IPS-18a (cell line): ENCODE measurements around the gene ACOT8.

Experiments
- H3K27ac ChIP-seq: one replicate; pipeline ENCODE4 v1.5.1; 2013; ENCODE audit warnings: low read length
- H3K27me3 ChIP-seq: one replicate; pipeline ENCODE4 v1.6.1; 2013; ENCODE audit warnings: mild to moderate bottlenecking, low read length; ENCODE audit not compliant: control insufficient read depth, insufficient read depth
- H3K36me3 ChIP-seq: one replicate; pipeline ENCODE4 v1.6.1; 2013; ENCODE audit warnings: low read depth, low read length; ENCODE audit not compliant: control insufficient read depth
- H3K4me1 ChIP-seq: one replicate; pipeline ENCODE4 v1.6.1; 2013; ENCODE audit warnings: low read depth, low read length; ENCODE audit not compliant: control insufficient read depth
- H3K4me3 ChIP-seq: one replicate; pipeline ENCODE4 v1.5.1; 2013; ENCODE audit warnings: low read length
- H3K9ac ChIP-seq: one replicate; pipeline ENCODE4 v1.6.1; 2013; ENCODE audit warnings: mild to moderate bottlenecking, low read length, moderate library complexity
- H3K9me3 ChIP-seq: one replicate; pipeline ENCODE4 v1.6.1; 2013; ENCODE audit warnings: low read depth, low read length; ENCODE audit not compliant: control insufficient read depth

Gene ACOT8

DNA sequence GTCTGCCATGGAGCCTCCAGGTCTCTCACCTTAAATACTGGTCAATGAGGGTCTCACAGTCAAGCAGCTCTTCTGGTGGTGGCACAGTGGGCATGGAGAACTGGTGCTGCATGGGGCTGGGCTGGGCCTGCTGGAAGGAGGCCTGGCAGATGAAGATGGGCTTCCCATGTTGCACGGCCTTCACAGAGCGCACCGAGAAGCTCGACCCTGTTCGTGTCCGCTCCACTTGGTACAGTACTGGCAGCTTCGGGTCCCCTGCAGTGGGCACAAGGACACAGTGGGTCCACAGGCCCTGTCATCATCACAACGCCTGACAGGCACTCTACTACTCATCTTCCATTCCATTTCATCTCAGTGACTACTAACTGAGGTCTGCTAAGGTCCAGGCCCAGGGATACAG is 8.8 kb downstream of the ACOT8 start:
- Histone ChIP-seq H3K27ac (no peak overlapping the region), H3K36me3 (peaks cover 20% of the 10 kb centered on the region), H3K4me3 (no peak overlapping the region), H3K27me3 (no peaks in the 10 kb centered on the region), H3K9ac (no peak overlapping the region), H3K9me3 (no peaks in the 10 kb centered on the region), H3K4me1 (peaks cover 5% of the 10 kb centered on the region)

DNA sequence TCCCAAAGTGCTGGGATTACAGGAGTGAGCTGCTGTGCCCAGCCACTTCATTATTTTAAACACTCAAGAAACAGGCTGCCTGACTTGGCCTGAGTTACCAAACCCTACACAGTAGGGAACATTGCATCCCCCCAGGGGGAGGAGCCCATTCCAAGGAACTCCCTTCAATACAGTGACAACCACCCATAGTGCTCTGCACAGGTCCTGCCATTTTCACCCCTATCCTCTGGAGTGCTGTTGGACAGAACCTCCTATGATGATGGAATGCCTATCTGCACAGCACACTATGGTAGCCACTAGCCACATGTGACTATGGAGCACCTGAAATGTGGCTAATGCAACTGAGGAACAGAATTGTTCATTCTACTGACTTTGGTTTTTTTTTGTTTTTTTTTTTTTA is 11.7 kb downstream of the ACOT8 start:
- Histone ChIP-seq H3K4me1 (no peaks in the 10 kb centered on the region), H3K27me3 (no peaks in the 10 kb centered on the region), H3K36me3 (peaks cover 41% of the 10 kb centered on the region), H3K27ac (no peak overlapping the region), H3K9ac (no peak overlapping the region), H3K9me3 (no peaks in the 10 kb centered on the region), H3K4me3 (no peak overlapping the region)

DNA sequence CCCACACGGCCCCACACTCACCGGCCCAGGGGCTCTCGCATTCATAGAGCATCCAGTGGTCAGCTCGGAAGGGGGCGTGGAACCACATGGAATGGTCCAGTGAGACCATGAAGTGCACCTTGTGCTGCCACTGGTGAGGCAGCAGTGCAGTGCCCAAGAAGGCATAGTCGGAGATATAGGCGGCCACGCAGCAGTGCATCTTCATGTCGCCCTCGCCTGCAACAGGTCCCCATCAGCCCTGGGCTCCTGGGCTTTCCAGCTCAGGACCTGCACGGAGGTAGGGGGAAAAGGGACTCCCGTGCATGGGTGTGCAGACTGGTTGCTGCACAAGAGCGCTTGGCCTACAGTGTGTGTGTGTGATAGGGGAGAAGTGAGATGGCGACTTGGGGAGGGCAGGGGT is 13.7 kb downstream of the ACOT8 start:
- H3K9ac ChIP-seq: no peak overlapping the region
- no peaks in the 10 kb centered on the region for H3K27me3 ChIP-seq
- H3K4me1 ChIP-seq: no peaks in the 10 kb centered on the region
- H3K27ac ChIP-seq: no peak overlapping the region
- peaks cover 41% of the 10 kb centered on the region for H3K36me3 ChIP-seq
- no peak overlapping the region for H3K4me3 ChIP-seq
- no peaks in the 10 kb centered on the region for H3K9me3 ChIP-seq

DNA sequence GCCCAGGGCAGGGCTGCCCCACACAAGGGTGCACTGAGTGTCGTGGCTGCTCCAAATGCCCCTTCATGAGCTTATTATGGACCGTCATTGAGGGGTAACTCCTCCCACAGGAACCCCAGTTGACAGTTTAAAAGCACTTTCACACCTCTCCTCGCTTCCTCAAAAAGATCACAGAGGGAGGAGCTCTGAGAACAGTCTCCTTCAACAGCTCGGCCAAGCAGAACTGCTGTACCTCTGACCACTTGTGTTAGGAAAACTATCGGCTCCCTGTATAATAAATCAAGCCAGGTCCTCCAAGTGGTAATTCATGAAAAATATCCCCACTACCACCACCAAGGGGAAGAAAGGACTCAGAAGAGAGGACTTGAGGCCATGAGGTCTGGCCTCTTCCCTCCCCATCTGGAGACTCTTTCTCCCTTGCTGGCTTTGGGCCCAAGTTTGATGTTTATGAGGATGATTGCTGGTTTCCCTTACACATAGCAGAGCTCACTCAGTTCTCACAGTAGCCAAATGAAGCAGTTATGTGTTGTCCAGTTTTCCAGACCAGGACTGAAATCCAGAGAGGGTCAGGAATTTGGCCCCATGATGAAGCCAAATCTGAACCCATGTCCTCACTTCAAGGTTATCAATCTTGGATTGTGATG is 14.9 kb downstream of the ACOT8 start:
- H3K36me3 ChIP-seq: peaks cover 37% of the 10 kb centered on the region
- no peaks in the 10 kb centered on the region for H3K4me1 ChIP-seq
- no peak overlapping the region for H3K9ac ChIP-seq
- no peak overlapping the region for H3K27ac ChIP-seq
- H3K4me3 ChIP-seq: no peak overlapping the region
- H3K27me3 ChIP-seq: no peaks in the 10 kb centered on the region
- H3K9me3 ChIP-seq: no peaks in the 10 kb centered on the region

DNA sequence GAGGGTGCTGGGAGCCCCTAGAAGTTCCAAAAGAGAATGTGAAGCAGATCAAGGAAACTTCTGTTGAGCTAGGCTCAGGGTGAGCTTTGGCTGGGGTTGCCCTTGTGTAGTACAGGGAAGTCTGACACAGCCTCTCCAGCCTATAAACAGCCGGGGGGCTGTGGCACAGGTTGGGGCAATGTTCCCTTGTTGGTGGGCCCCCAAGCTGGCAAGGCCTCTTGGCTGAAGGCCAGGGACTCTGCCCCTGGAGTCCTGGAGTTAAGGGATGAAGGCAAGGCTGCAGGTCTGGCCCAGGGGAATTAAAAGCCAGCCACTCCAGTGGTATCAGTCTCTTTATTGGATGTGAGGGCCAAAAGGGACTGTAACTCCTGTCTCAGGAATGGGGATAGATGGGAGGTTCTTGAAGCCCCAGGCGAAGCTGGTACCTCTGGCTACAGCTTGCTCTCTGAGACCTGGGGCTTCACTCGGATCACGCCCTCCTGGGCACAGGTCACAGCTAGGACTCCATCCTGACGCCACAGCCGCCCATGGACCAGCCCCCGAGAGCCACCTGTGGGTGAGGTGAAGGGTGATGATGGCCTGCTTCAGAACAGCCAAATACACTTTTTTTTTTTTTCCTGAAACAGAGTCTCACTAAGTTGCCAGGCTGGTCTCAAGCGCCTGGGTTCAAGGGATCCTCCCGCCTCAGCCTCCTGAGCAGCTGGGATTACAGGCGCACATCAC is 15.6 kb downstream of the ACOT8 start:
- Histone ChIP-seq H3K27ac (no peak overlapping the region), H3K27me3 (no peaks in the 10 kb centered on the region), H3K4me3 (no peak overlapping the region), H3K9me3 (no peaks in the 10 kb centered on the region), H3K4me1 (no peaks in the 10 kb centered on the region), H3K9ac (no peak overlapping the region), H3K36me3 (peaks cover 38% of the 10 kb centered on the region)

DNA sequence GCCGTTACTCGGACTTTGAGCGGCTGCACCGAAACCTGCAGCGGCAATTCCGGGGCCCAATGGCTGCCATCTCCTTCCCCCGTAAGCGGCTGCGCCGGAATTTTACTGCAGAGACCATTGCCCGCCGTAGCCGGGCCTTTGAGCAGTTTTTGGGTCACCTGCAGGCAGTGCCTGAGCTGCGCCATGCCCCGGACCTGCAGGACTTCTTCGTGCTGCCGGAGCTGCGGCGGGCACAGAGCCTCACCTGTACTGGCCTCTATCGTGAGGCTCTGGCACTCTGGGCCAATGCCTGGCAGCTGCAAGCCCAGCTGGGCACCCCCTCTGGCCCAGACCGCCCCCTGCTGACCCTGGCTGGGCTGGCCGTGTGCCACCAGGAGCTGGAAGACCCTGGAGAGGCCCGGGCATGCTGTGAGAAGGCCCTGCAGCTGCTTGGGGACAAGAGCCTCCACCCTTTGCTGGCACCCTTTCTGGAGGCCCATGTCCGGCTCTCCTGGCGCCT is 16.4 kb downstream of the ACOT8 start:
- Histone ChIP-seq H3K4me3 (no peak overlapping the region), H3K4me1 (no peaks in the 10 kb centered on the region), H3K27ac (no peak overlapping the region), H3K27me3 (no peaks in the 10 kb centered on the region), H3K9me3 (no peaks in the 10 kb centered on the region), H3K36me3 (peaks cover 36% of the 10 kb centered on the region), H3K9ac (no peak overlapping the region)

DNA sequence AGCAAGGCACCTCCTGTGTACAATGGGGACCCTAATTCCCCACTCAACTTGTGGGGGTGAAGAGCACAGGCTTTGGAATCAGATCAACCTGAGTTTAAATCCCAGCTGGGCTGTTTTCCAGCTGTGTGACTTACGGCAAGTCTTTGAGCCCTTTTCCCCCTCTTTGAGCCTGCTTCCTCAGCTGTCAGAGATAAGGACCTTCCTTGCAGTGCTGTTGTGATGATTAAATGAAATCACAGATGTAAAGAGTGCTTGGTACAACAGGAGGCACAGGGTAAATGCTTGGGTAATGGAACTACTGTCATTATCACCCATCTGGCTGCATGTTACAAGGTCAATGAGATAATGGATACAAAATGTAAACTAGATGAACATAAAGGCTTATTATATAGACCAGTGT is 20.4 kb downstream of the ACOT8 start:
- H3K4me3 ChIP-seq: no peak overlapping the region
- H3K9me3 ChIP-seq: no peaks in the 10 kb centered on the region
- H3K27ac ChIP-seq: no peak overlapping the region
- no peak overlapping the region for H3K9ac ChIP-seq
- H3K27me3 ChIP-seq: no peaks in the 10 kb centered on the region
- H3K4me1 ChIP-seq: peaks cover 6% of the 10 kb centered on the region
- H3K36me3 ChIP-seq: peaks cover 8% of the 10 kb centered on the region

DNA sequence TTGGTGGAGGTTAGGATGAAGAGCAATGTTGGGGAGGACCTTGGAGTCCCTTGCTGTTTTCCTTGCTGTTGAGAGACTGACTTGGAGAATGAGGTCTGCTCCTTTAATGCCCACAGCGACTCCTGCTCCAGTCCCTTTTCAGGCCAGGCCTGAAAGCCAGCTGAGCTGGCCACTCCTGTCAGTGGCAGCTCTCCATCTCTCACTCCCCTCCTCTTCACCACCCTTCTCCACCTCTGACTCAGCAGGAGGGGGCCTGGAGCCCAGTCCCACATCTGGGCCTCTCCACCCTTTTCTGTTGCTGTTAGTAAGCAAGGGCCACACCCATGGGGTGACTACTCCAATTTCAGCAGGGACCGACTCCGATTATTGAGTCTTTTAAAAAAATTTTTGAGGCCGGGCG is 21.4 kb downstream of the ACOT8 start:
- Histone ChIP-seq H3K4me3 (no peak overlapping the region), H3K36me3 (peaks cover 3% of the 10 kb centered on the region), H3K9me3 (no peaks in the 10 kb centered on the region), H3K9ac (no peak overlapping the region), H3K27me3 (no peaks in the 10 kb centered on the region), H3K4me1 (peaks cover 6% of the 10 kb centered on the region), H3K27ac (no peak overlapping the region)

DNA sequence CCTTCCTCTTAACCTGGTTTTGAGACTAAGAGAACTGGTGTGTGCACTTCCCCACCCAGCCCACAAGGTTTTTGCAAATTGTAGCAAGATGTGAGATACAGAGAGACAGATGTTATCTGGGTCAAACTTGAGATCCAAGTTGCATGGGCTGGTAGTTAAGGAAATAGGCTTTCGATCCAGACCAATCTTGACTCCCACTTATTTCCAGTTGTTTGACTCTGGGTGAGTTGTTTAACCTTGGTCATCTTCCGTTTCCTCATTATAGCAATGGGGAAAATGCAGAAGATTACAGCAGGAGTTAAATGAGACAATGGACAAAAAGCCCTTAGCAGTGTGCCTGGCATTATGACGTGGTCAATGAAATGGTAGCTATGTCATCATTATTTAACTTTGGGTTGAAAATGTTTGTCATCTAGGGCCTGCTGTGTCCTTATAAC is 21.8 kb downstream of the ACOT8 start:
- no peak overlapping the region for H3K27ac ChIP-seq
- H3K36me3 ChIP-seq: peaks cover 3% of the 10 kb centered on the region
- no peaks in the 10 kb centered on the region for H3K27me3 ChIP-seq
- H3K9ac ChIP-seq: no peak overlapping the region
- no peaks in the 10 kb centered on the region for H3K9me3 ChIP-seq
- peaks cover 6% of the 10 kb centered on the region for H3K4me1 ChIP-seq
- H3K4me3 ChIP-seq: no peak overlapping the region

DNA sequence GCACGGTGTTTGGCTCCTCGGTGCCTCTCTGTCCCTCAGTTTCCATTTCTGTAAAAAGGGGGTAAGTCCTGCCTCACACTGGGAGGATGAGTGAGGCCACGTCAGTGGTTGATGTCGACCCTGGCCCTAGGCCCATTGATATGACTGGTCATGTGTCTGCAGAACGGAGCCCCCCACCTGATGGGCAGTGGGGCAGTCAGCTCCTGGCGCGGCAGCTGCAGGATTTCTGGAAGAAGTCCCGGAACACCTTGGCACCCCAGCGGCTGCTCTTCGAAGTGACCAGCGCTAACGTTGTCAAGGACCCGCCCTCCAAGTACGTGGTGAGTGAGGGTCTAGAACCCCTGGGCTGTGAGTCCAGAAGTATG is 22.4 kb downstream of the ACOT8 start:
- peaks cover 3% of the 10 kb centered on the region for H3K36me3 ChIP-seq
- H3K27ac ChIP-seq: no peak overlapping the region
- peak overlapping the region; percentile 74 for H3K4me3 ChIP-seq
- H3K9ac ChIP-seq: no peak overlapping the region
- H3K9me3 ChIP-seq: no peaks in the 10 kb centered on the region
- no peaks in the 10 kb centered on the region for H3K27me3 ChIP-seq
- peaks cover 6% of the 10 kb centered on the region for H3K4me1 ChIP-seq

DNA sequence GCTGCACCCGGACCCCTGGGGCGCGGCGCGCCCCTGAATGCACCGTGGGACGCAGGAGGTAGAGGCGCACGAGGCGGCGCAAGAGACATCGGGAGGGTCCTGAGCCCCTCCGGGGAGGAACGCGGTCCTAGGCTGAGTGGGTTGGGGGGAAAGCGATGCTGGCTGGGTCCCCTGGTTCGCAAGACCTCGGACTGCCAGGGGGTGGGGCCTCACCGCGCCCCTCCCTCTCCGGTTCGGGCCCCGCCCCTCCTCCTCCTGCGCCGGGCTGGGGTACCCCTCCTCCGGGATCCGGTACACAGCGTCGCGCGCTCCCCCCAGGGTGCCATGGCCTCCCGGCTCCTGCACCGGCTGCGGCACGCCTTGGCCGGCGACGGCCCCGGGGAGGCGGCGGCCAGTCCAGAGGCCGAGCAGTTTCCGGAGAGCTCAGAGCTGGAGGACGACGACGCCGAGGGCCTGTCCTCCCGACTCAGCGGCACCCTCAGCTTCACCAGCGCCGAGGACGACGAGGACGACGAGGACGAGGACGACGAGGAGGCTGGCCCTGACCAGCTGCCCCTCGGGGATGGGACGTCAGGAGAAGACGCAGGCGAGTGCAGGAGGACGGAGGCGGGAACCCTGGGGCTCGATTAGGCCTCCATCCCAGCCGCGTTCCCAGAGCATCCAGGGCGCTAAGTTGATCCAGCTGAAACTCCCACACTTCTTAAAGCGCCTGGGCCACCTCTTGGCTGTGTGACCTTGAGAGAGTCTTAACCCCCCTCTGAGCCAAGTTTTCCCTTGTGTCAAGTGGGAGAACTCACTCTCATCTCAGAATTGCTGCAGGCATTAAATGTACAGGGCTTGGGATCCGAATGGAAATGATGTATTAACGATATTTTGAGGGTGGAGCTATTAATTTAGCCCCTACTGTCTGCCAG is 23.1 kb downstream of the ACOT8 start:
- no peaks in the 10 kb centered on the region for H3K9me3 ChIP-seq
- peak overlapping the region; percentile 66 for H3K9ac ChIP-seq
- H3K27ac ChIP-seq: no peak overlapping the region
- H3K27me3 ChIP-seq: no peaks in the 10 kb centered on the region
- peak overlapping the region; percentile 74 for H3K4me3 ChIP-seq
- H3K36me3 ChIP-seq: peaks cover 3% of the 10 kb centered on the region
- peaks cover 6% of the 10 kb centered on the region for H3K4me1 ChIP-seq
